ENCODE measurements around the gene EGFLAM. TPM values are rescaled to one million over a fixed set of nuclear protein-coding genes. Genes with fewer than 3 reads are reported as not detected.
"Not testable (repeated sequence)": the region's sequence is repeated elsewhere in the genome, so short reads cannot be mapped to it uniquely, and the experiment has no call there.

The EGFLAM gene
- total and polyA plus RNA-seq, 5 donors, result 2.4 to 4.5 (median 3.4) TPM

DNA sequence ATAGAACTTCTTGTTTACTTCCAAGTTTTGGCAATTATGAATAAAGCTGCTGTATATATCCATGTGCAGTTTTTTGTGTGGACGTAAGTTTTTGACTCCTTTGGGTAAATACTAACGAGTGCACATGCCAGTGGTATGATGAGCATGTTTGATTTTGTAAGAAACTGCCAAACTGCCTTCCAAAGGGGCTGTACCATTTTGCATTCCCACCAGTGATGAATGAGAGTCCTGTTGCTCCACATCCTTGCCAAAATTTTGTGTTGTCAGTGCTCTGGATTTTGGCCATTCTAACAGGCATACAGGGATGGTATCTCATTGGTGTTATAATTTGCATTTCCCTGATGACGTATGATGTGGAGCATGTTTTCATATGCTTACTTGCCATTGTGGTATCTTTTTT, 73.5 kb downstream of the EGFLAM start:
- Histone ChIP-seq H3K27ac (ENCODE audit: low read length) (no peak overlapping the region), H3K27me3 (ENCODE audit: control insufficient read depth, insufficient read depth) (no peaks in the 10 kb centered on the region), H3K4me1 (ENCODE audit: control insufficient read depth, insufficient read depth, low read length) (no peaks in the 10 kb centered on the region), H3K9me3 (ENCODE audit: control insufficient read depth, low read length) (peaks cover 4% of the 10 kb centered on the region), H3K4me3 (ENCODE audit: low read length) (no peak overlapping the region)
- intact Hi-C loops (cut with DNase I), result no loop called here
- no peak for ATAC-seq
- 66% methylated on average over 3 of the region's 3 CpGs for WGBS
- DNase-seq, result no peak

DNA sequence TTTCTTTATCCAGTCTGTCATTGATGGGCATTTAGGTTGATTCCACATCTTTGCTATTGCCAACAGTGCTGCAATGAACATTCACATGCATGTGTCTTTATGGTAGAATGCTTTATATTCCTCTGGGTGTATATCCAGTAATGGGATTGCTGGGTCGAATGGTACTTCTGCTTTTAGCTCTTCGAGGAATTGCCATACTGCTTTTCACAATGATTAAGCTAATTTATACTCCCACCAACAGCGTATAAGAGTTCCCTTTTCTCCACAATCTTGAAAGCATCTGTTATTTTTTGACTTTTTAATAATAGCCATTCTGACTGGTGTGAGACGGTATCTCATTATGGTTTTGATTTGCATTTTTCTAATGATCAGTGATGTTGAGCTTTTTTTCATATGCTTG, 74.8 kb downstream of the EGFLAM start:
- H3K4me1 ChIP-seq (ENCODE audit: control insufficient read depth, insufficient read depth, low read length); DNase-seq; H3K27me3 ChIP-seq (ENCODE audit: control insufficient read depth, insufficient read depth); H3K4me3 ChIP-seq (ENCODE audit: low read length); H3K27ac ChIP-seq (ENCODE audit: low read length); H3K9me3 ChIP-seq (ENCODE audit: control insufficient read depth, low read length); ATAC-seq; intact Hi-C loops (cut with DNase I): not testable (repeated sequence)
- WGBS, result 79% methylated on average over 4 of the region's 4 CpGs

DNA sequence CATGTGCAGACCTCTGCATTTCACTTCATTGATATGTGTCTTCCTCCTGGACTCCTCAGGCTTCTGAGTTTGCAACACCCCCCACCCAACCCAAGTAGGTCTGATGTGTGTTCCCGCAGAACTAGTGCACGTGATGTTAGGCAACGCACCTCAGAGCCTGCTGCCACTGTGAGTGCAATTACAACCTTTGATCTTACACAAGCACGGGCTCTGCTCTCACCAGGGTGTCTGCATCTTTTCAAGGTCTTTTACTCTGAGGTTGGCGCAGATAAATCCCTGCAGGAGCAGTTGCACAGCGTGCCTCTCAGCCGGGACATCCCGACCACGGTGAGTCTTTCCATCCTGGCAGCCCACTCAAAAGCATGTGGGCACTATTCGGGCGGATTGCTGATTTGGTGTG, 80.1 kb downstream of the EGFLAM start:
- H3K27me3 ChIP-seq (ENCODE audit: control insufficient read depth, insufficient read depth), result no peaks in the 10 kb centered on the region
- 45% methylated on average over 11 of the region's 11 CpGs for WGBS
- DNase-seq, result no peak
- H3K4me3 ChIP-seq (ENCODE audit: low read length), result no peak overlapping the region
- no peak overlapping the region for H3K27ac ChIP-seq (ENCODE audit: low read length)
- H3K9me3 ChIP-seq (ENCODE audit: control insufficient read depth, low read length), result no peaks in the 10 kb centered on the region
- H3K4me1 ChIP-seq (ENCODE audit: control insufficient read depth, insufficient read depth, low read length), result no peaks in the 10 kb centered on the region
- intact Hi-C loops (cut with DNase I), result no loop called here
- no peak for ATAC-seq

DNA sequence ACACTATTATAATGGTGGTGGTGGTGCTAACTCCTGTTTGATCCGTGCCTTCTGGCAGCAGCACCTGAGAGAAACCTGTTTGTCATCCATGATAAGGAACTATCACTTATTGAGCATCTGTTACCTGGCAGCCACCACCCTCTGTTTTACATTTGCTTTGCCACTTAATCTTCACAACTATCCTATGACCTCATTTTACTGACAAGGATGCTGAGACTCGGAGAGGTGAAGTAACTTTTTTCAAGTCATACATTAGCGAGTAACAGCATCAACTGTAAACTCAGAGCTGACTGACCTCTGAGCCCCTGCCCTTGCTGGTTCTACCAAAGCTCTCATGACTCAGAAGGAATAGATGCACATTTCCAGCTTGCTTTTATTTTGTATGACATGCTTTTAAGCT, 81.1 kb downstream of the EGFLAM start:
- no peaks in the 10 kb centered on the region for H3K27me3 ChIP-seq (ENCODE audit: control insufficient read depth, insufficient read depth)
- DNase-seq (no peak), ATAC-seq (no peak)
- 60% methylated on average over 3 of the region's 3 CpGs for WGBS
- no peak overlapping the region for H3K4me3 ChIP-seq (ENCODE audit: low read length)
- no peaks in the 10 kb centered on the region for H3K4me1 ChIP-seq (ENCODE audit: control insufficient read depth, insufficient read depth, low read length)
- intact Hi-C loops (cut with DNase I), result no loop called here
- no peak overlapping the region for H3K27ac ChIP-seq (ENCODE audit: low read length)
- no peaks in the 10 kb centered on the region for H3K9me3 ChIP-seq (ENCODE audit: control insufficient read depth, low read length)

DNA sequence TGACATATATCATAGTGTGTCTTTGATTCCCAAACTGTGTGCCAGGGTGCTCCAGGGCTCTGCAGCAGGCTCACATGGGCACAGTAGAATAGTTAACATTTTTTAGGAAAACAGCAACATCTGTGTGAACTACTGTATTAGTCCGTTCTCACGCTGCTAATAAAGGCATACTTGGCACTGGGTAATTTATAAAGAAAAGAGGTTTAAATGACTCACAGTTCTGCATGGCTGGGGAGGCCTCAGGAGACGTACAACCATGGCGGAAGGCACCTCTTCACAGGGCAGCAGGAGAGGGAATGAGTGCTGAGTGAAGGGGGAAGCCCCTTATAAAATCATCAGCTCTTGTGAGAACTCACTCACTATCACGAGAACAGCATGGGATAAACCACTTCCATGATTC, 82.7 kb downstream of the EGFLAM start:
- Histone ChIP-seq H3K27ac (ENCODE audit: low read length) (no peak overlapping the region), H3K4me1 (ENCODE audit: control insufficient read depth, insufficient read depth, low read length) (no peaks in the 10 kb centered on the region), H3K4me3 (ENCODE audit: low read length) (no peak overlapping the region), H3K27me3 (ENCODE audit: control insufficient read depth, insufficient read depth) (no peaks in the 10 kb centered on the region), H3K9me3 (ENCODE audit: control insufficient read depth, low read length) (no peaks in the 10 kb centered on the region)
- 73% methylated on average over 5 of the region's 5 CpGs for WGBS
- ATAC-seq (no peak), DNase-seq (no peak)
- intact Hi-C loops (cut with DNase I), result no loop called here

DNA sequence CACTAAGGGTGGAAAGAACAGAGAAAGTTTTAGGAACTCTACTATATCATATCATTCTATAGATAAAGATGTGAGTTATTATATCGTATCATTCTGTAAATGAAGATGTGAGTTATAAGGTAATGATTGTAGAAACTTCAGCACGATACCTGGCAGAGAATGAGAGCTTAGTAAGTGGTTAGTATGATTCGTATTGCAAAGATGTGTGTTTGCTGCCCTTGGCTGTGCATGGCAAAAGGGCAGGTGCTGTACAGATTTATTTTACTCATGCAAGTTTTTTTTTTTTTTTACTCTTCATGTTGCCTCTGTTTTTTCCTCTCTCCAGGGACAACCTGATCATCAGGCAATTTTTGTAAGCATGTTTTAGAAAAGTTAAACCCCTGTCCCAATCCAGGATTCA, 83.3 kb downstream of the EGFLAM start:
- Histone ChIP-seq H3K27me3 (ENCODE audit: control insufficient read depth, insufficient read depth) (no peaks in the 10 kb centered on the region), H3K27ac (ENCODE audit: low read length) (no peak overlapping the region), H3K4me3 (ENCODE audit: low read length) (no peak overlapping the region), H3K4me1 (ENCODE audit: control insufficient read depth, insufficient read depth, low read length) (no peaks in the 10 kb centered on the region), H3K9me3 (ENCODE audit: control insufficient read depth, low read length) (no peaks in the 10 kb centered on the region)
- ATAC-seq (no peak), DNase-seq (no peak)
- 86% methylated on average over 3 of the region's 3 CpGs for WGBS
- intact Hi-C loops (cut with DNase I), result no loop called here

DNA sequence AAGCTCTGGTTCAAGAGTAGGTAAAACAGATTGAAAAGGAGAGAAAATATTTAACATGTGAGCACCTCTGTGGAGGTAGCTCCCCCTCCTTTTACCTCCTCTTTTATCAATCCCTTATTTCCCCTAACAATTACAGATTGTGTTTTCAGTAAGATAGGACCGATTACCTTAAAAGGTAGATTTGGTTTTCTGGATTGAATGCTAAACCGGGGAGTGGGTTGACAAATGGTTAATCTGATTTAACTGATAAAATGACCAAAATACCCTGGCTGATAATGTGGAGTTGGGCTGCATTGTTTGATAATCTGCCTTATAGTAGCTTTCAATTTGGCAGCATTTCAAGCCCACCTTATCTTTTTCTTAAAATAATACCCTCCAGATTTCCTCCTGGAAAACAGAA, 83.9 kb downstream of the EGFLAM start:
- Histone ChIP-seq H3K27ac (ENCODE audit: low read length) (no peak overlapping the region), H3K9me3 (ENCODE audit: control insufficient read depth, low read length) (no peaks in the 10 kb centered on the region), H3K4me1 (ENCODE audit: control insufficient read depth, insufficient read depth, low read length) (no peaks in the 10 kb centered on the region), H3K27me3 (ENCODE audit: control insufficient read depth, insufficient read depth) (no peaks in the 10 kb centered on the region), H3K4me3 (ENCODE audit: low read length) (no peak overlapping the region)
- intact Hi-C loops (cut with DNase I), result no loop called here
- 37% methylated on average over 2 of the region's 2 CpGs for WGBS
- no peak for DNase-seq
- no peak for ATAC-seq

DNA sequence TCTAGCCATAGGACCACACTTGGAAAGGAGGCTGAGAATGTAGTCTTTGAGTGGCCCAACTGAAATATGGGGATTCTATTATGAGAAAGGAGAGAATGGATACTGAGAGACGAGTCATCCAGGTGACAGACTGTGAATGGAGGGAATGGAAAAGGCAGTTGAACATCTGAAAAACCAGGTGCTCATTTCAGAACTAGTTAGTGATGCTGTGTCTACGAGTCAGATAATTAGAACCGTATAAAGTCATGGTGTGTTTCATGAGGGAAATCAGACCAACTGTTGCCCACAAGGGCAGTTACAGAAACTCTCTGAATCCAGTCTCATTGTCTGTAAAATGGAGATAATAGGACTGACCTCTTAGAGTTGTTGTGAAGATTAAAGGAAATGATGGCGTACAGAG, 86.5 kb downstream of the EGFLAM start:
- H3K4me1 ChIP-seq (ENCODE audit: control insufficient read depth, insufficient read depth, low read length), result no peaks in the 10 kb centered on the region
- no peaks in the 10 kb centered on the region for H3K9me3 ChIP-seq (ENCODE audit: control insufficient read depth, low read length)
- no peak for DNase-seq
- H3K4me3 ChIP-seq (ENCODE audit: low read length), result no peak overlapping the region
- WGBS, result 91% methylated on average over 4 of the region's 4 CpGs
- no peaks in the 10 kb centered on the region for H3K27me3 ChIP-seq (ENCODE audit: control insufficient read depth, insufficient read depth)
- no peak for ATAC-seq
- no peak overlapping the region for H3K27ac ChIP-seq (ENCODE audit: low read length)
- intact Hi-C loops (cut with DNase I), result no loop called here

DNA sequence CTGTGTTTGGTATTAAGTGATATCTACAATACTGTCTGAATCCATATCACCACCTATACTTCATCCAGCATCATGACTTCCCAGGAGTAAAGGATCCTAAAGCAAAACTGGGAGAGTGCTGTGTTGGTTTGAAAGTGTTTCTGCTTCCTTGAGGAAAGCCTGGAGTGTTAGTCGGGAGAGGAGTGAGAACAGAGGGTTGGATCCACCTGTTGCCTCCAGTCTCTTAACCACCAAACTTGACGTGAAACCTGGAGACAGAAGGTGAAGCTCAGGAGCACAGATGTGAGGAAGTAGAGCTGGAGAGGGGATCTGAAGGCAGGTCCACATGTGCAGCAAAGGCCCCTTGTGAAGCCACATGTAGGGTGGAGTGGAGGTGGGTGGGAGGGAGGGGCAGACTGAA, 88.2 kb downstream of the EGFLAM start:
- intact Hi-C loops (cut with DNase I), result no loop called here
- H3K27ac ChIP-seq (ENCODE audit: low read length), result no peak overlapping the region
- H3K27me3 ChIP-seq (ENCODE audit: control insufficient read depth, insufficient read depth), result no peaks in the 10 kb centered on the region
- H3K4me3 ChIP-seq (ENCODE audit: low read length), result no peak overlapping the region
- ATAC-seq (no peak), DNase-seq (no peak)
- no peaks in the 10 kb centered on the region for H3K4me1 ChIP-seq (ENCODE audit: control insufficient read depth, insufficient read depth, low read length)
- WGBS, result 97% methylated on average over 2 of the region's 2 CpGs
- no peaks in the 10 kb centered on the region for H3K9me3 ChIP-seq (ENCODE audit: control insufficient read depth, low read length)

DNA sequence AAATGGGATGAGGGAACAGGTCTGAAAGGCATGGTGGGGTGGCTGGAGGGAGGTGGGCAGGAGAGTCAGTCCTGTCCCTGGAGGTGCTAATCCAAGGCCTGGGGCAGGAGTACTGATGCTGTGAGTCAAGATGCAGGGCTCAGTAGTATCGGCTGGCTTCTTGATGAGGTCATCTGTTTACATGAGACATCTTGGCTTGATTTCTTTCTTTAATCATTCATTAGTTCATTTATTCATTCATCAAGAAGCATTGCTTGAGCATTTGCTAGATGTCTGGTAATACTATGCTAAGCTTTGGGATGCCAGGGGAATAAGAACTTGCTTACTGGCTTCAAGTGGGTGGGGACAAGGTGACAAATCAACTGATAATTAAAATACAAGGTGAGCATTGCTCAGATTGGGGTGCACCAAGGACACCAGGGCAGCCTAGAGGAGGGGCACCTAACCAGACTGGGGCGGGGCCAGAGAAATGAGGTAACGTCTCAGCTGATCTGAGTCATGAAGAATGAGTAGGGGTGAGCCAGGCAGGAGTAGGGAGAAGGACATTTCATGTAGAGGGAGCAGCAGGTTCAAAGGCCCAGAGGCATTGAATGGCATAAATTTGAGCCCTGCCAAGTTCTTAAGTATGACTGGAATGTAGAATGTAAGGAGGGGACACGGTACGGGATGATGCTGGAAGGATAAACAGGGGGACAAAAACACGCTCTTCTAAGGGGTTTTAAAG, 88.8 kb downstream of the EGFLAM start:
- no peaks in the 10 kb centered on the region for H3K9me3 ChIP-seq (ENCODE audit: control insufficient read depth, low read length)
- no peaks in the 10 kb centered on the region for H3K4me1 ChIP-seq (ENCODE audit: control insufficient read depth, insufficient read depth, low read length)
- no peak for DNase-seq
- no peaks in the 10 kb centered on the region for H3K27me3 ChIP-seq (ENCODE audit: control insufficient read depth, insufficient read depth)
- ATAC-seq, result no peak
- intact Hi-C loops (cut with DNase I), result no loop called here
- WGBS, result 79% methylated on average over 6 of the region's 6 CpGs
- H3K27ac ChIP-seq (ENCODE audit: low read length), result no peak overlapping the region
- no peak overlapping the region for H3K4me3 ChIP-seq (ENCODE audit: low read length)

DNA sequence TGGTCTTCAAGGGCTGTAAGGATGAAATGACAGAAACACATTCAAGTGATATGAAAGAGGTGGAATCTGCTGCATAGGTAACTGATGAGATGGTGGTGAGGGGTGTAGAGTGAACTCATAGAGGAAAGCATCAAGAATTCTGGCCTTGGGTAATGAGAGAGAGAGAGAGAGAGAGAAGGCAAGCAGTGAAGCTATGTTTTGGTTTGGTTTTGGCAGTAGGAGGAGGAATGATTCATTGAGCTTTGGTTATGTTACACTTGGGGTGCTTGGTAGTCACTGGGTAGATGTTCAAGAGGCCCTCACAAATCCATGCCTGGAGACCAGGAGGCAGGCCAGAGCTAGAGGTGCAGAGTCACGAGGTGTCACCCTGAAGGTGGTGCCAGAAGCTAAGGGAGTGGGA, 89.5 kb downstream of the EGFLAM start:
- ATAC-seq, result no peak
- Histone ChIP-seq H3K4me3 (ENCODE audit: low read length) (no peak overlapping the region), H3K4me1 (ENCODE audit: control insufficient read depth, insufficient read depth, low read length) (no peaks in the 10 kb centered on the region), H3K27me3 (ENCODE audit: control insufficient read depth, insufficient read depth) (no peaks in the 10 kb centered on the region), H3K9me3 (ENCODE audit: control insufficient read depth, low read length) (no peaks in the 10 kb centered on the region), H3K27ac (ENCODE audit: low read length) (no peak overlapping the region)
- no peak for DNase-seq
- 92% methylated on average over 1 of the region's 1 CpG for WGBS
- intact Hi-C loops (cut with DNase I), result no loop called here

Measured in right cardiac atrium (tissue), 5 donors.